ENCODE data around the gene CDH22. TPM values are rescaled to one million over a fixed set of nuclear protein-coding genes. Genes with fewer than 3 reads are reported as not detected.

Gene CDH22
- total and polyA plus RNA-seq, 9 of the 15 experiments (the other 6 are each of a cell fraction or from before 2014, with no cell fraction given): 0.07 to 0.08 TPM; not detected in 7

DNA sequence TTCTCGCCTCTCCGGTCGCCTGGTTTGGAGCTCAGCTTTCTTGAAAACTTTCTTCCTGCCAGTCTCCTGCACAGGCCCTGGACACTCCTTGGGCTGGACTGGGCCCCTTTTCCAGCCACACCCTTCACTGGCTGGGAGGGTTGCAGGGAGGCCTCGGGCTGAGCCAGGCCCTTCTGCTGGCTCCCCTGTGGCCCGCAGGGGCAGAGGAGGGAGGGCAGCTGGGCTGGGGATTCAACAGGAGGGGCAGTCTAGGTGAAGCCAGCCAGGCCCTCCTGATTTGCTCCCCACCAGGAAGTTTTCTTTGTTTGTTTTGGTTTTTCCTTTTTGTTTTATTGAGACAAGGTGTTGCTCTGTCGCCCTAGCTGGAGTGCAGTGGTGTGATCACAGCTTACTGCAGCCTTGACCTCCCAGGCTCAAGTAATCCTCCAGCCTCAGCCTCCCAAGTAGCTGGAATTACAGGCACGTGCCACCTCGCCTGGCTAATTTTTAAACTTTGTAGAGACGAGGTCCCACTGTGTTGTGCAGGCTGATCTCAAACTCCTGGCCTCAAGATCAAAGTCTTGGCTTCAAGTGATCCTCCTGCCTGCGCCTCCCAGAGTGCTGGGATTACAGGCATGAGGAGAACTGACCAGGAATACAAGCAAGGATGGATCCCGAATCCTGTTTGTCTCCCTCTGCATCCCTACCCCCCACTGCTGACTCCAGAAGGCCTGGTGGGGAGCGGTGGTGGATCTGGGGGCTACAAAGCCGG lies 23.5 kb upstream of the CDH22 start:
- Histone ChIP-seq H3K4me2 (ENCODE audit: insufficient read depth, low read length) (no peak overlapping the region), H3K9me3 (replicated peaks; ENCODE audit: control insufficient read depth, insufficient read depth, low read depth, low read length) (no peaks in the 10 kb centered on the region), H2AFZ (ENCODE audit: low read depth, low read length) (no peak overlapping the region), H4K20me1 (replicated peaks; ENCODE audit: control insufficient read depth, insufficient read depth, low read length) (peaks cover 14% of the 10 kb centered on the region), H3K4me1 (replicated peaks in 1 of 2; ENCODE audit: control insufficient read depth in 2 of 2, insufficient read depth in 2 of 2, low read length in 2 of 2) (peaks cover 0 to 19% of the 10 kb centered on the region in 2 experiments; a peak in 2 of 5 replicates), H3K27ac (ENCODE audit: extremely low read depth, low read depth, low read length) (no peak overlapping the region), H3K27me3 (ENCODE audit: control insufficient read depth in 2 of 2, insufficient read depth in 2 of 2, low read length in 2 of 2) (peaks cover 18 to 67% of the 10 kb centered on the region in 2 experiments), H3K36me3 (ENCODE audit: control insufficient read depth, insufficient read depth, low read length) (no peaks in the 10 kb centered on the region), H3K9ac (ENCODE audit: insufficient read depth in 1 of 2, low read depth in 2 of 2, low read length in 2 of 2) (peak overlapping the region in 1 of 2 experiments; percentile 2; a peak in 1 of 4 replicates), H3K4me3 (no peak overlapping the region), H3K79me2 (ENCODE audit: control insufficient read depth, insufficient read depth, low read length) (no peaks in the 10 kb centered on the region), H3K9me1 (ENCODE audit: control insufficient read depth, insufficient read depth, low read length) (peaks cover 2% of the 10 kb centered on the region)
- DNase-seq (ENCODE audit: extremely low read depth in 1 of 4, low spot score in 3 of 4) (no peak), FAIRE-seq (no peak), ATAC-seq (peak; percentile 61)
- TF ChIP-seq BHLHE40 (IDR thresholded peaks at IDR 0.05; ENCODE audit: low read length): 0 out of 2 replicates have a peak, but pooled peaks have one; percentile 5
- no peak for TF ChIP-seq NFIC (IDR thresholded peaks at IDR 0.05)
- TF ChIP-seq MAFG (tag; conservative IDR thresholded peaks at IDR 0.05): no peak
- TF ChIP-seq, protein P1, sequence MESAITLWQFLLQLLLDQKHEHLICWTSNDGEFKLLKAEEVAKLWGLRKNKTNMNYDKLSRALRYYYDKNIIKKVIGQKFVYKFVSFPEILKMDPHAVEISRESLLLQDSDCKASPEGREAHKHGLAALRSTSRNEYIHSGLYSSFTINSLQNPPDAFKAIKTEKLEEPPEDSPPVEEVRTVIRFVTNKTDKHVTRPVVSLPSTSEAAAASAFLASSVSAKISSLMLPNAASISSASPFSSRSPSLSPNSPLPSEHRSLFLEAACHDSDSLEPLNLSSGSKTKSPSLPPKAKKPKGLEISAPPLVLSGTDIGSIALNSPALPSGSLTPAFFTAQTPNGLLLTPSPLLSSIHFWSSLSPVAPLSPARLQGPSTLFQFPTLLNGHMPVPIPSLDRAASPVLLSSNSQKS (CRISPR knock-in tag; IDR thresholded peaks at IDR 0.05): no peak
- TF ChIP-seq HDAC3 (IDR thresholded peaks at IDR 0.05; ENCODE audit: borderline replicate concordance, partially characterized antibody): no peak
- 7% methylated on average over 12 of the region's 13 CpGs for WGBS (ENCODE audit: insufficient coverage, low coverage, missing lambda C conversion rate)
- in situ Hi-C loops (cut with MboI) (no loop called here), intact Hi-C loops (cut with micrococcal nuclease) (no loop called here)
- POLR2A ChIA-PET: interaction anchor here (0.7 kb wide), 1 partner anchor 14 kb away, joined by 3 read pairs; no protein-coding TSS in a partner anchor
- BruUV-seq (replicated peaks): no TSS peak
- CTCF ChIA-PET (ENCODE audit: low intra/inter-chr PET ratio): no interaction called here
